Smooth muscle cell (in vitro differentiated cells): ENCODE results near the gene USP9X. TPM values are rescaled to one million over a fixed set of nuclear protein-coding genes. Genes with fewer than 3 reads are reported as not detected.

Source experiments
- DNase-seq: peaks from one replicate; lab custom pipeline; 2025; ENCODE audit not compliant: unreplicated experiment; lab: John Stamatoyannopoulos, UW
- H2AFZ ChIP-seq: fragments of 200-600 bp; sonication (generic); 2 replicates; pipeline ENCODE4 v1.6.0; 2016; ENCODE audit warnings: antibody characterized with exemption, low read depth, mild to moderate bottlenecking
- H3F3A ChIP-seq: fragments of 200-600 bp; sonication (generic); 2 replicates; pipeline ENCODE4 v1.6.0; 2017; ENCODE audit warnings: antibody characterized with exemption, low read depth
- H3K27ac ChIP-seq: fragments of 200-600 bp; sonication (generic); 2 replicates; pipeline ENCODE4 v1.5.1; 2016; ENCODE audit warnings: low read depth, mild to moderate bottlenecking
- H3K27me3 ChIP-seq: fragments of 200-600 bp; sonication (generic); 2 replicates; pipeline ENCODE4 v1.6.1; 2016; ENCODE audit warnings: low read depth, mild to moderate bottlenecking
- H3K36me3 ChIP-seq: fragments of 200-600 bp; sonication (generic); 2 replicates; pipeline ENCODE4 v1.5.1; 2016; ENCODE audit warnings: low read depth
- H3K4me1 ChIP-seq: fragments of 200-600 bp; sonication (generic); 2 replicates; pipeline ENCODE4 v1.5.1; 2016; ENCODE audit warnings: low read depth
- H3K4me2 ChIP-seq: fragments of 200-600 bp; sonication (generic); 2 replicates; pipeline ENCODE4 v1.6.0; 2016; ENCODE audit warnings: mild to moderate bottlenecking
- H3K4me3 ChIP-seq: fragments of 200-600 bp; sonication (generic); 2 replicates; pipeline ENCODE4 v1.5.1; 2016; ENCODE audit warnings: mild to moderate bottlenecking
- H3K79me2 ChIP-seq: fragments of 200-600 bp; sonication (generic); 2 replicates; pipeline ENCODE4 v1.6.0; 2016; ENCODE audit warnings: low read depth, mild to moderate bottlenecking
- H3K9ac ChIP-seq: fragments of 200-600 bp; sonication (generic); 2 replicates; pipeline ENCODE4 v1.6.0; 2016; ENCODE audit warnings: low read depth
- H3K9me3 ChIP-seq: fragments of 200-600 bp; sonication (generic); replicated peaks from 2 replicates; pipeline ENCODE4 v1.5.1; 2016; ENCODE audit warnings: low read depth
- H4K20me1 ChIP-seq: fragments of 200-600 bp; sonication (generic); 2 replicates; pipeline ENCODE4 v1.6.0; 2016; ENCODE audit warnings: low read depth
- CTCF ChIP-seq: fragments of 200-600 bp; sonication (generic); IDR thresholded peaks from 2 replicates; pipeline ENCODE4 v1.5.1; 2017; ENCODE audit warnings: borderline replicate concordance, mild to moderate bottlenecking, antibody characterized with exemption; ENCODE audit not compliant: insufficient read depth, poor library complexity, severe bottlenecking
- WGBS: methylation state at CpG from one replicate; pipeline ENCODE4 v1.1.7; 2016; ENCODE audit warnings: low lambda C conversion rate; 5-methylcytosine and 5-hydroxymethylcytosine counted together
- polyA plus RNA-seq: library from polyadenylated mRNA; unstranded; fragments of >200 nt; fragmentation: Nextera tagmentation; extraction: Ambion mirVana; gene quantifications from 2 replicates; pipeline ENCODE4 v1.2.1, GENCODE V29; 2016
- total RNA-seq: library from RNA; depleted of rRNA; stranded (reverse); fragments of >200 nt; gene quantifications from 2 replicates; pipeline ENCODE4 v1.2.3, GENCODE V29; 2014

USP9X gene
- total and polyA plus RNA-seq, 2 experiments from 2014 or later, result 26.0 to 98.0 TPM

GRCh38 chrX:41095174-41095573 lies 9.9 kb downstream of the USP9X start:
- no peak overlapping the region for H3K4me3 ChIP-seq
- no peak for DNase-seq
- peaks cover 100% of the 10 kb centered on the region for H4K20me1 ChIP-seq
- H2AFZ ChIP-seq, result no peak overlapping the region
- H3F3A ChIP-seq, result no peaks in the 10 kb centered on the region
- 60% methylated on average over 1 of the region's 1 CpG for WGBS
- no peaks in the 10 kb centered on the region for H3K9me3 ChIP-seq
- no peaks in the 10 kb centered on the region for H3K36me3 ChIP-seq
- no peak overlapping the region for H3K27ac ChIP-seq
- no peak overlapping the region for H3K9ac ChIP-seq
- H3K27me3 ChIP-seq, result no peaks in the 10 kb centered on the region
- H3K4me2 ChIP-seq, result no peak overlapping the region
- no peak for TF ChIP-seq CTCF
- peaks cover 100% of the 10 kb centered on the region for H3K79me2 ChIP-seq
- H3K4me1 ChIP-seq, result peaks cover 31% of the 10 kb centered on the region

GRCh38 chrX:41095908-41096307 lies 10.7 kb downstream of the USP9X start:
- no peak overlapping the region for H2AFZ ChIP-seq
- H3K4me3 ChIP-seq, result no peak overlapping the region
- no peak for DNase-seq
- H3F3A ChIP-seq, result no peaks in the 10 kb centered on the region
- no peaks in the 10 kb centered on the region for H3K9me3 ChIP-seq
- H3K4me2 ChIP-seq, result peak overlapping the region; percentile 1
- peak overlapping the region; percentile 20 for H3K27ac ChIP-seq
- TF ChIP-seq CTCF, result no peak
- no peaks in the 10 kb centered on the region for H3K36me3 ChIP-seq
- peaks cover 24% of the 10 kb centered on the region for H3K4me1 ChIP-seq
- peaks cover 100% of the 10 kb centered on the region for H3K79me2 ChIP-seq
- peaks cover 100% of the 10 kb centered on the region for H4K20me1 ChIP-seq
- H3K9ac ChIP-seq, result no peak overlapping the region
- H3K27me3 ChIP-seq, result no peaks in the 10 kb centered on the region
- WGBS, result 91% methylated on average over 2 of the region's 2 CpGs

- Histone ChIP-seq H2AFZ (no peak overlapping the region), H3K27ac (peak overlapping the region; percentile 20), H3K4me2 (peak overlapping the region; percentile 1), H4K20me1 (peaks cover 100% of the 10 kb centered on the region), H3K4me1 (peaks cover 23% of the 10 kb centered on the region), H3K27me3 (no peaks in the 10 kb centered on the region), H3F3A (no peaks in the 10 kb centered on the region), H3K9me3 (no peaks in the 10 kb centered on the region), H3K4me3 (no peak overlapping the region), H3K79me2 (peaks cover 100% of the 10 kb centered on the region), H3K36me3 (no peaks in the 10 kb centered on the region), H3K9ac (no peak overlapping the region)
- WGBS, result 57% methylated on average over 7 of the region's 7 CpGs
- no peak for TF ChIP-seq CTCF
- DNase-seq, result no peak
These were observed 11.2 kb downstream of the USP9X start for GRCh38 chrX:41096339-41096955.

GRCh38 chrX:41097326-41097725 lies 12.1 kb downstream of the USP9X start:
- peaks cover 23% of the 10 kb centered on the region for H3K4me1 ChIP-seq
- no peaks in the 10 kb centered on the region for H3K27me3 ChIP-seq
- H4K20me1 ChIP-seq, result peaks cover 100% of the 10 kb centered on the region
- no peaks in the 10 kb centered on the region for H3K9me3 ChIP-seq
- no peak overlapping the region for H3K4me2 ChIP-seq
- no peak overlapping the region for H3K9ac ChIP-seq
- H3K79me2 ChIP-seq, result peaks cover 100% of the 10 kb centered on the region
- H3F3A ChIP-seq, result no peaks in the 10 kb centered on the region
- peak overlapping the region; percentile 20 for H3K27ac ChIP-seq
- H3K36me3 ChIP-seq, result no peaks in the 10 kb centered on the region
- no peak overlapping the region for H3K4me3 ChIP-seq
- H2AFZ ChIP-seq, result no peak overlapping the region
- no peak for DNase-seq
- TF ChIP-seq CTCF, result no peak
